SK-N-SH (cell line): Measurements from ENCODE around the gene DMD. TPM values are rescaled to one million over a fixed set of nuclear protein-coding genes. Genes with fewer than 3 reads are reported as not detected.

ENCODE experiments used
- CTCF ChIA-PET: fragments of 300-600, 350-600 bp; formaldehyde crosslinking; extraction: SDS; loops from one replicate; lab custom pipeline; 2021; lab: Yijun Ruan, JAX
- POLR2A ChIA-PET: fragments of 350-600 bp; sonication (Branson Sonifier 250); formaldehyde crosslinking; extraction: SDS; loops from one replicate; lab custom pipeline; 2020; ENCODE audit warnings: antibody characterized with exemption, inconsistent platforms; lab: Yijun Ruan, JAX
- DNase-seq: peaks from one replicate; pipeline ENCODE4 v3.0.0; 2012
- H2AFZ ChIP-seq: fragments of 200-600 bp; sonication (generic); 2 replicates; pipeline ENCODE4 v1.8.1; 2016; ENCODE audit warnings: antibody characterized with exemption, mild to moderate bottlenecking, low read depth
- H3F3A ChIP-seq: fragments of 200-600 bp; sonication (generic); replicated peaks from 2 replicates; pipeline ENCODE3; 2016; ENCODE audit warnings: antibody characterized with exemption, mild to moderate bottlenecking; ENCODE audit not compliant: insufficient read depth
- H3K27ac ChIP-seq, 2 experiments: fragments of 200-500 bp in 1 of 2; fragments of 200-600 bp in 1 of 2; sonication (Bioruptor generic) in 1 of 2; sonication (generic), shearing (Covaris generic) in 1 of 2; 2 replicates each; pipeline versions ENCODE4 v1.5.1 to v1.6.1; 2014 to 2016; ENCODE audit warnings: low read depth in 2 of 2, inconsistent platforms in 1 of 2, low read length in 1 of 2, mild to moderate bottlenecking in 1 of 2, mixed read lengths in 1 of 2
- H3K27me3 ChIP-seq: fragments of 200-600 bp; sonication (generic), shearing (Covaris generic); 2 replicates; pipeline ENCODE4 v1.6.1; 2016; ENCODE audit warnings: mixed run types; ENCODE audit not compliant: insufficient read depth
- H3K36me3 ChIP-seq, 2 experiments: fragments of 200-500 bp in 1 of 2; fragments of 200-600 bp in 1 of 2; sonication (Bioruptor generic) in 1 of 2; sonication (generic) in 1 of 2; replicated peaks in 1 of 2; 2 replicates each; pipeline versions ENCODE3 to v1.5.1; 2014 to 2016; ENCODE audit warnings: low read length in 1 of 2, mild to moderate bottlenecking in 1 of 2; ENCODE audit not compliant: insufficient read depth in 2 of 2, control insufficient read depth in 1 of 2
- H3K4me1 ChIP-seq, 2 experiments: fragments of 200-500 bp in 1 of 2; fragments of 200-600 bp in 1 of 2; sonication (Bioruptor generic) in 1 of 2; sonication (generic), shearing (Covaris generic) in 1 of 2; 2 replicates each; pipeline versions ENCODE4 v1.5.1 to v1.6.1; 2014 to 2016; ENCODE audit warnings: low read depth in 1 of 2, low read length in 1 of 2, mixed run types in 1 of 2; ENCODE audit not compliant: insufficient read depth in 2 of 2, control insufficient read depth in 1 of 2
- H3K4me2 ChIP-seq: fragments of 200-600 bp; sonication (generic), shearing (Covaris generic); 2 replicates; pipeline ENCODE4 v1.6.1; 2017; ENCODE audit warnings: mixed run types
- H3K4me3 ChIP-seq, 2 experiments: fragments of 200-500 bp in 1 of 2; fragments of 200-600 bp in 1 of 2; sonication (Bioruptor generic) in 1 of 2; sonication (generic), shearing (Covaris generic) in 1 of 2; 2 replicates each; pipeline versions ENCODE4 v1.5.1 to v1.8.1; 2014 to 2016; ENCODE audit warnings: low read depth in 2 of 2, inconsistent platforms in 1 of 2, low read length in 1 of 2, mild to moderate bottlenecking in 1 of 2, mixed read lengths in 1 of 2, moderate library complexity in 1 of 2
- H3K79me2 ChIP-seq: fragments of 200-600 bp; sonication (generic); 2 replicates; pipeline ENCODE4 v1.8.1; 2017; ENCODE audit warnings: mild to moderate bottlenecking; ENCODE audit not compliant: insufficient read depth
- H3K9ac ChIP-seq: fragments of 200-600 bp; sonication (generic); 2 replicates; pipeline ENCODE4 v1.6.1; 2017; ENCODE audit warnings: mixed run types
- H3K9me2 ChIP-seq: fragments of 200-600 bp; sonication (generic); 2 replicates; pipeline ENCODE4 v1.6.1; 2017; ENCODE audit warnings: mixed run types
- H3K9me3 ChIP-seq: fragments of 200-600 bp; sonication (generic); 2 replicates; pipeline ENCODE4 v1.6.1; 2017; ENCODE audit warnings: mixed run types, mild to moderate bottlenecking, moderate library complexity
- H4K20me1 ChIP-seq: fragments of 200-600 bp; sonication (generic); 2 replicates; pipeline ENCODE4 v1.6.1; 2017; ENCODE audit warnings: mild to moderate bottlenecking, mixed run types; ENCODE audit not compliant: insufficient read depth
- EP300 ChIP-seq, 2 experiments: IDR thresholded peaks; 2 replicates each; pipeline versions ENCODE4 v1.4.0 to v1.6.1; 2012; ENCODE audit warnings: borderline replicate concordance in 1 of 2, low read depth in 1 of 2, low read length in 1 of 2
- GABPA ChIP-seq: IDR thresholded peaks from 2 replicates; pipeline ENCODE4 v1.4.0; 2012; ENCODE audit warnings: low read depth, mild to moderate bottlenecking
- GATA2 ChIP-seq: sonication (generic); formaldehyde crosslinking; IDR thresholded peaks from 2 replicates; pipeline ENCODE4 v1.5.0; 2020; ENCODE audit warnings: mild to moderate bottlenecking, missing genetic modification reagents
- JUND ChIP-seq: IDR thresholded peaks from 2 replicates; pipeline ENCODE4 v1.4.0; 2012
- NFIC ChIP-seq: IDR thresholded peaks from 2 replicates; pipeline ENCODE4 v1.4.0; 2012; ENCODE audit warnings: borderline replicate concordance
- RAD21 ChIP-seq: IDR thresholded peaks from 2 replicates; pipeline ENCODE4 v1.6.1; 2012; ENCODE audit warnings: mild to moderate bottlenecking, low read length
- RCOR1 ChIP-seq: fragments of 150-350 bp; IDR thresholded peaks from 2 replicates; pipeline ENCODE4 v1.6.1; 2017; ENCODE audit warnings: antibody characterized with exemption, low read length
- SIN3A ChIP-seq: IDR thresholded peaks from 2 replicates; pipeline ENCODE4 v1.6.1; 2012; ENCODE audit warnings: low read depth, mild to moderate bottlenecking, low read length, moderate library complexity, borderline replicate concordance
- SMC3 ChIP-seq: IDR thresholded peaks from 2 replicates; pipeline ENCODE4 v1.6.1; 2012; ENCODE audit warnings: low read depth, low read length, improper control_type of control experiment
- WGBS: methylation state at CpG from one replicate; pipeline ENCODE4 v1.1.6; 2017; ENCODE audit warnings: low lambda C conversion rate; 5-methylcytosine and 5-hydroxymethylcytosine counted together
- polyA plus RNA-seq, 3 experiments: library from polyadenylated mRNA; depleted of rRNA; stranded (reverse); fragments of >200 nt; gene quantifications; 2 replicates each; pipeline ENCODE4 v1.2.3, GENCODE V29; 2012
- TF ChIP-seq, protein P1 (sequence below): IDR thresholded peaks from 2 replicates; pipeline ENCODE4 v1.6.1; 2012; ENCODE audit warnings: mild to moderate bottlenecking, low read depth, low read length, moderate library complexity
- TF ChIP-seq, protein P2 (sequence below): fragments of 200-600 bp; sonication (generic); IDR thresholded peaks from 2 replicates; pipeline ENCODE4 v1.6.1; 2017; ENCODE audit warnings: antibody characterized with exemption, mild to moderate bottlenecking, moderate library complexity

DMD gene
- polyA plus RNA-seq, 1 of the 3 experiments (the other 2 are of a cell fraction): 3.9 TPM

DNA sequence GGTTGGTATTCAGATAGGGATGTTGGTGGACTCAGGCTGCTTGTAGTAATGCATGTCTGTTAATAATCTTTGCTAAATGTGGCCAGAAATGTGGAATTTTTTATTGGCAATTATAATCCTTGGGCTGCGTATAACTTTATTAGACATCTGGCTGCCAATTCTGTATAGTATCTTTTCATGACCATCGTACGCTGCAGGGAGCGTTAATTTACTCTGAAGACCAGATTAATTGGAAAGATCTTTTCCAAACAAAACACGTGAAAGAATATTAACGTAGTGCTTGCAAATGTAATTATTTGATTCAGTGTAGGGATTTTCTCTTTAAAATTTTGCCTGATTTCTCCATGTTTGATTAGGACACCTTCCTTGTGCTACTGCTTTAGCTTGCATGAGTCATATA, 2100.7 kb downstream of the DMD start:
- no peaks in the 10 kb centered on the region for H3K79me2 ChIP-seq
- no peaks in the 10 kb centered on the region for H3K27me3 ChIP-seq
- H2AFZ ChIP-seq: no peak overlapping the region
- WGBS: 26% methylated on average over 6 of the region's 6 CpGs
- H3K27ac ChIP-seq: peak overlapping the region in 1 of 2 experiments; percentile 43; a peak in 1 of 4 replicates
- H3K9ac ChIP-seq: no peak overlapping the region
- no peaks in the 10 kb centered on the region for H3F3A ChIP-seq
- DNase-seq: no peak
- CTCF ChIA-PET: no interaction called here
- H3K36me3 ChIP-seq: no peaks in the 10 kb centered on the region
- no peak overlapping the region for H3K4me2 ChIP-seq
- H3K4me1 ChIP-seq: no peaks in the 10 kb centered on the region
- POLR2A ChIA-PET: no interaction called here
- H3K4me3 ChIP-seq: no peak overlapping the region
- H3K9me3 ChIP-seq: no peaks in the 10 kb centered on the region
- TF ChIP-seq RCOR1: 0 out of 2 replicates have a peak, but pooled peaks have one; percentile 27
- peak; percentile 67 for TF ChIP-seq GATA2
- no peak for TF ChIP-seq RAD21
- no peak for TF ChIP-seq SMC3
- TF ChIP-seq, protein P1, sequence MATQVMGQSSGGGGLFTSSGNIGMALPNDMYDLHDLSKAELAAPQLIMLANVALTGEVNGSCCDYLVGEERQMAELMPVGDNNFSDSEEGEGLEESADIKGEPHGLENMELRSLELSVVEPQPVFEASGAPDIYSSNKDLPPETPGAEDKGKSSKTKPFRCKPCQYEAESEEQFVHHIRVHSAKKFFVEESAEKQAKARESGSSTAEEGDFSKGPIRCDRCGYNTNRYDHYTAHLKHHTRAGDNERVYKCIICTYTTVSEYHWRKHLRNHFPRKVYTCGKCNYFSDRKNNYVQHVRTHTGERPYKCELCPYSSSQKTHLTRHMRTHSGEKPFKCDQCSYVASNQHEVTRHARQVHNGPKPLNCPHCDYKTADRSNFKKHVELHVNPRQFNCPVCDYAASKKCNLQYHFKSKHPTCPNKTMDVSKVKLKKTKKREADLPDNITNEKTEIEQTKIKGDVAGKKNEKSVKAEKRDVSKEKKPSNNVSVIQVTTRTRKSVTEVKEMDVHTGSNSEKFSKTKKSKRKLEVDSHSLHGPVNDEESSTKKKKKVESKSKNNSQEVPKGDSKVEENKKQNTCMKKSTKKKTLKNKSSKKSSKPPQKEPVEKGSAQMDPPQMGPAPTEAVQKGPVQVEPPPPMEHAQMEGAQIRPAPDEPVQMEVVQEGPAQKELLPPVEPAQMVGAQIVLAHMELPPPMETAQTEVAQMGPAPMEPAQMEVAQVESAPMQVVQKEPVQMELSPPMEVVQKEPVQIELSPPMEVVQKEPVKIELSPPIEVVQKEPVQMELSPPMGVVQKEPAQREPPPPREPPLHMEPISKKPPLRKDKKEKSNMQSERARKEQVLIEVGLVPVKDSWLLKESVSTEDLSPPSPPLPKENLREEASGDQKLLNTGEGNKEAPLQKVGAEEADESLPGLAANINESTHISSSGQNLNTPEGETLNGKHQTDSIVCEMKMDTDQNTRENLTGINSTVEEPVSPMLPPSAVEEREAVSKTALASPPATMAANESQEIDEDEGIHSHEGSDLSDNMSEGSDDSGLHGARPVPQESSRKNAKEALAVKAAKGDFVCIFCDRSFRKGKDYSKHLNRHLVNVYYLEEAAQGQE: no peak
- TF ChIP-seq EP300 (IDR thresholded peaks at IDR 0.05; ENCODE audit: borderline replicate concordance in 1 of 2, low read depth in 1 of 2, low read length in 1 of 2): peak in 1 of 2 experiments; percentile 66; a peak in 2 of 4 replicates
- no peak for TF ChIP-seq SIN3A
- TF ChIP-seq, all 33 proteins: peak for 3
- Histone ChIP-seq H3K9me2 (no peaks in the 10 kb centered on the region), H4K20me1 (no peaks in the 10 kb centered on the region)

DNA sequence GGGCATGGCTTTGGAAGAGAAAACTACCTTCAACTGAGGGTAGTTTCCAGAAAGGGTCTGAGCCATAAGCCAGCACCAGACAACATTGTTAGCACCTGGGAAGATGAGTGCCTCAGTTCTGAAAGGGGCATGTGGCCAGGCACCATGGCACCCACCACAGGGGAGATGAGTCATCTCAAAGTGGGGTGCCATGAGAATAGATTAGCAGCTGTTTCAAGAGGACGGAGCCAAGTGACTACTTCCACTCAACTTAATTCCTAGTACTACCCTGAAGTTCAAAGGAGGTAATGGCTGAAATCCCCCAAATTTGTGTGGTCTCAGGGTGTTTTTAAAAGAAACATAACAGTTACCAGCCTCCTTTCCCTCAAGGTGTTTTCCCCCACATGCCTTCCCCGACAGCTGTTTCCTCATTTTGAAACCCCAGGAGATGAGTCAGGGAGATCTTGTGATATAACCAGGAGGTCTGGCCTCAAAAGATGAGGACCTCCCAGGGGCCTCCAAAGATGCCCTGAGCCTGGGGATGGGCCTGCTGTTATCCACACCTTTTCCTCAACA, 2111.7 kb downstream of the DMD start:
- H4K20me1 ChIP-seq: no peaks in the 10 kb centered on the region
- TF ChIP-seq NFIC (no peak), GABPA (no peak), JUND (no peak)
- TF ChIP-seq, protein P2, sequence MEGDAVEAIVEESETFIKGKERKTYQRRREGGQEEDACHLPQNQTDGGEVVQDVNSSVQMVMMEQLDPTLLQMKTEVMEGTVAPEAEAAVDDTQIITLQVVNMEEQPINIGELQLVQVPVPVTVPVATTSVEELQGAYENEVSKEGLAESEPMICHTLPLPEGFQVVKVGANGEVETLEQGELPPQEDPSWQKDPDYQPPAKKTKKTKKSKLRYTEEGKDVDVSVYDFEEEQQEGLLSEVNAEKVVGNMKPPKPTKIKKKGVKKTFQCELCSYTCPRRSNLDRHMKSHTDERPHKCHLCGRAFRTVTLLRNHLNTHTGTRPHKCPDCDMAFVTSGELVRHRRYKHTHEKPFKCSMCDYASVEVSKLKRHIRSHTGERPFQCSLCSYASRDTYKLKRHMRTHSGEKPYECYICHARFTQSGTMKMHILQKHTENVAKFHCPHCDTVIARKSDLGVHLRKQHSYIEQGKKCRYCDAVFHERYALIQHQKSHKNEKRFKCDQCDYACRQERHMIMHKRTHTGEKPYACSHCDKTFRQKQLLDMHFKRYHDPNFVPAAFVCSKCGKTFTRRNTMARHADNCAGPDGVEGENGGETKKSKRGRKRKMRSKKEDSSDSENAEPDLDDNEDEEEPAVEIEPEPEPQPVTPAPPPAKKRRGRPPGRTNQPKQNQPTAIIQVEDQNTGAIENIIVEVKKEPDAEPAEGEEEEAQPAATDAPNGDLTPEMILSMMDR: no peak
- CTCF ChIA-PET: interaction anchor here (1.5 to 1.6 kb wide), 2 partner anchors 12 to 60 kb away, joined by 3 to 5 read pairs; no protein-coding TSS in a partner anchor
- H3K4me1 ChIP-seq: no peaks in the 10 kb centered on the region
- H3K9ac ChIP-seq: no peak overlapping the region
- H3K27me3 ChIP-seq: no peaks in the 10 kb centered on the region
- H3K9me3 ChIP-seq: no peaks in the 10 kb centered on the region
- DNase-seq: no peak
- H3K79me2 ChIP-seq: no peaks in the 10 kb centered on the region
- H3K27ac ChIP-seq: no peak overlapping the region
- no peak overlapping the region for H3K4me3 ChIP-seq
- no peaks in the 10 kb centered on the region for H3F3A ChIP-seq
- no peak overlapping the region for H2AFZ ChIP-seq
- H3K9me2 ChIP-seq: no peaks in the 10 kb centered on the region
- no peak overlapping the region for H3K4me2 ChIP-seq
- 56% methylated on average over 2 of the region's 2 CpGs for WGBS
- H3K36me3 ChIP-seq: no peaks in the 10 kb centered on the region
- POLR2A ChIA-PET: no interaction called here
